ENCODE results near the gene ARSJ. TPM values are rescaled to one million over a fixed set of nuclear protein-coding genes. Genes with fewer than 3 reads are reported as not detected.
"Not testable (repeated sequence)": the region's sequence is repeated elsewhere in the genome, so short reads cannot be mapped to it uniquely, and the experiment has no call there.

ARSJ gene
- total RNA-seq, 6 experiments from 2014 or later = 0.90 to 7.7 (median 2.3) TPM

DNA sequence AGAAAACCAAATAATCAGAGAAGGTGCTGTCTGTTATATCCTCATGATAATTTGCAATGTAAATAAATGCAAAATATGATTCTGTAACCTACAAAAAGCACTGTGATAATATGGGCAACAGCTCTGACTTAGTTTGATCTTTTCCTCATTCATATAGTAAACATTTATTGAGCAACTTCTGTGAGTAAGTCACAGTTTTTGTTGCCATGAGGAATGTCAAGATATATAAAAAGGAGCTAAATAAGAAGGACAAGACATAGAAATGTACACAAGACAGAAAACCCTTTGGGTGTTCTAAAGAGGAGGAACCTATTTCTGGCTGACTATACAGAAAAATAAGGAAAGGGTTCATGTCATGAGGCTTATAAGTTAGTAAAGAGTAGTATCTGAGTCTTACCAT lies 44.3 kb downstream of the ARSJ start:
- intact Hi-C loops (cut with DNase I) = no loop called here
- Histone ChIP-seq H3K27ac (no peak overlapping the region), H3K4me3 (no peak overlapping the region), H3K9me3 (no peaks in the 10 kb centered on the region), H3K27me3 (no peaks in the 10 kb centered on the region), H3K36me3 (no peaks in the 10 kb centered on the region), H3K4me1 (no peaks in the 10 kb centered on the region)
- ATAC-seq (no peak), DNase-seq (no peak)
- no peak for TF ChIP-seq POLR2A (IDR thresholded peaks at IDR 0.05)
- TF ChIP-seq, protein P1, sequence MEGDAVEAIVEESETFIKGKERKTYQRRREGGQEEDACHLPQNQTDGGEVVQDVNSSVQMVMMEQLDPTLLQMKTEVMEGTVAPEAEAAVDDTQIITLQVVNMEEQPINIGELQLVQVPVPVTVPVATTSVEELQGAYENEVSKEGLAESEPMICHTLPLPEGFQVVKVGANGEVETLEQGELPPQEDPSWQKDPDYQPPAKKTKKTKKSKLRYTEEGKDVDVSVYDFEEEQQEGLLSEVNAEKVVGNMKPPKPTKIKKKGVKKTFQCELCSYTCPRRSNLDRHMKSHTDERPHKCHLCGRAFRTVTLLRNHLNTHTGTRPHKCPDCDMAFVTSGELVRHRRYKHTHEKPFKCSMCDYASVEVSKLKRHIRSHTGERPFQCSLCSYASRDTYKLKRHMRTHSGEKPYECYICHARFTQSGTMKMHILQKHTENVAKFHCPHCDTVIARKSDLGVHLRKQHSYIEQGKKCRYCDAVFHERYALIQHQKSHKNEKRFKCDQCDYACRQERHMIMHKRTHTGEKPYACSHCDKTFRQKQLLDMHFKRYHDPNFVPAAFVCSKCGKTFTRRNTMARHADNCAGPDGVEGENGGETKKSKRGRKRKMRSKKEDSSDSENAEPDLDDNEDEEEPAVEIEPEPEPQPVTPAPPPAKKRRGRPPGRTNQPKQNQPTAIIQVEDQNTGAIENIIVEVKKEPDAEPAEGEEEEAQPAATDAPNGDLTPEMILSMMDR (IDR thresholded peaks at IDR 0.05) = no peak

DNA sequence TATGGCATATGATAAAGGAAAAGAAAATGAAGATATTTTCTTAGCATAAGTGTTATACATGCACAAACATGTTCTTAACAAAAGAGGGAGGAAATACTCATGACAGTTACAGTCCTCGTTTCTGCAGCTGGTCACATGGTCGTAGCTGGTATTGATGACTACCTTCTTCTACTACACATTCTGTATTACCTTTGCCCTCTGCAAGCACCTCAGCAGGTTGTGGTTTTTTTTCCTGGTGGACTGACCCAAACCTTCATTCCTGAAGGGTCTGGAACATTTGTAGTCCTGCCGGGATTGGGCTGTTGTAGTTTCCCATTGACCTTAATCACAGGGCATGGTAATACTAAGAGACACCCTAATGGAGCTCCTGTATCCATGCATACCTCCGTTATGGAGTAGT lies 54.7 kb downstream of the ARSJ start:
- H3K27me3 ChIP-seq; H3K27ac ChIP-seq; H3K9me3 ChIP-seq; intact Hi-C loops (cut with DNase I); H3K36me3 ChIP-seq; DNase-seq; ATAC-seq; H3K4me3 ChIP-seq; H3K4me1 ChIP-seq: not testable (repeated sequence)
- WGBS (ENCODE audit: insufficient coverage, low coverage, low lambda C conversion rate, missing lambda C conversion rate) = 93% methylated on average over 3 of the region's 4 CpGs

DNA sequence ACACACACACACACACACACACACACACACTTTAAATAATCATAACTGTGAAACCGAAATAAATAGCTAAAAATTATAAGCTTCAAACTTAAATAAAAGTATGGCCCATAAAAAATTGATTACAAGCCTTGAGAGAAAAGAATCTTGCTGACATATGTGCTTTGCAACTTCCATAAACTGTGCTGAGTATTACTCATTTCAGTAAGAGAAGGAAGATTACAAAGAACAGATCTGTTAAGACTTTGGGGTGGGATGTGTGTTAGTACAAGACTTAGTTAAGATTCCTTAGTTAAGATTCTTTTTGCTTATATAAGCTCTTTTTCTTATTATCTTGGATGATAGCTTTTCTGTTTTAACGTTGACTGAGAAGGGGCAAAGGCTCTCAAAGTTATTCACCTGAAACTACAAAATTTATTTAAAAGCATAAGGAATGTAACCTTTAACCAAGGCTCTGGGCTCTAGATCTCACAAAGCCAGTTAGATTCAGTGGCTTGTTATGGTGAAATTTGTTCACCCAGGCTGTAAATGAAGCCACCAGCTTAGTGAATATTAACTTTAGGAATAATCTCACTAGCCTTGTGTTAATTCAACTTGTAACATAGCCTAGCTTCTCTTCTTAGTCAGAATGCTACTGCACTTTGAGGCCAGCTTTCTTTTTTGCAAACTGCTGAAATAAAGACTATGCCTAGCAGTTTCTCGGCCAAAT lies 58.2 kb downstream of the ARSJ start:
- ATAC-seq (peak; percentile 47 to 71 (median 52)), DNase-seq (no peak)
- H3K27me3 ChIP-seq = no peaks in the 10 kb centered on the region
- H3K36me3 ChIP-seq = no peaks in the 10 kb centered on the region
- H3K4me3 ChIP-seq = no peak overlapping the region
- TF ChIP-seq, protein P1 (IDR thresholded peaks at IDR 0.05) = no peak
- no peak for TF ChIP-seq POLR2A (IDR thresholded peaks at IDR 0.05)
- no peak overlapping the region for H3K27ac ChIP-seq
- no peaks in the 10 kb centered on the region for H3K9me3 ChIP-seq
- WGBS (ENCODE audit: insufficient coverage, low coverage, low lambda C conversion rate, missing lambda C conversion rate) = 52% methylated on average over 3 of the region's 3 CpGs
- peaks cover 0 to 5% (median 0%) of the 10 kb centered on the region in 4 donors for H3K4me1 ChIP-seq
- intact Hi-C loops (cut with DNase I) = no loop called here

DNA sequence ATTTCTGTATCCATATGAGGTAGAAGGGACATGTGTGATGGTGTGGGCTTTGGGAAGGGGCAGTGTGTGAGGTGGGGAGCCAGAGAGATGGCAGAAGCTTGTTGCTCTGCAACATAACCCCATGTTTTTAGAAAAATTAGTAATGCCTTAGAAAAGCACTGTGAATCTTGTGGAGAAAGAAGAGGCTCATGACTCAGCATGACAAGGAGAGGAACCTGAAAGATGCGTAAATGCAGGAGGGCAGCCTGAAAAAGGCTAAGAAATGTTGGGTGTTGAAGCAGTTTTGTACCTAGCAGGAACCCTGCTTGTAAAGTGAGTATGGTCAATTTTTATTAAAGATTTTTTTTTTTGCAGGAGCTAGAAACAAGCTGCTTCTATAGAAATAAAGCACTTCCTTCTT lies 59.8 kb downstream of the ARSJ start:
- 70% methylated on average over 1 of the region's 1 CpG for WGBS (ENCODE audit: insufficient coverage, low coverage, low lambda C conversion rate, missing lambda C conversion rate)
- intact Hi-C loops (cut with DNase I) = no loop called here
- Histone ChIP-seq H3K4me3 (no peak overlapping the region), H3K9me3 (no peaks in the 10 kb centered on the region), H3K36me3 (no peaks in the 10 kb centered on the region), H3K27ac (no peak overlapping the region), H3K27me3 (no peaks in the 10 kb centered on the region), H3K4me1 (peaks cover 0 to 5% (median 0%) of the 10 kb centered on the region in 4 donors)
- no peak for ATAC-seq
- no peak for DNase-seq
- TF ChIP-seq POLR2A (IDR thresholded peaks at IDR 0.05) = no peak
- TF ChIP-seq, protein P1 (IDR thresholded peaks at IDR 0.05) = no peak

DNA sequence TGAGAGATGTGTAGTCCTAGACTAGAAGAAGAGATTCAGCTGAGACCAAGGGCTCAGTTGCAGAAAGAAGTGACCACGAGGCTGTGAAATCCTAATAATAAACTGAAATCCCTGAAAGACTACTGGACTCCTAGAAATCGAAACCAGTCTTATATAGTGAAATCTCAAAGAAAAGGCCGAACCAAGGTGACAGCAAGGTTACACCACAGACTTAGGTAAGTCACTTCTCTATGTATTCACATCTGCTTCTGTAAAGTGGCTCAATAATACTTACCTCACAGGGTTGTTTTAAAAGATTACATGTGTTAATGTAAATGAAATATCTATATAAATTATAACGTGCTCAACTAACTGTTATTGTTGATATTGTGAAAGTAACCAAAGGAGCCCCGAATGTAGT lies 60.3 kb downstream of the ARSJ start:
- no peaks in the 10 kb centered on the region for H3K36me3 ChIP-seq
- H3K27me3 ChIP-seq = no peaks in the 10 kb centered on the region
- no peak for TF ChIP-seq POLR2A (IDR thresholded peaks at IDR 0.05)
- TF ChIP-seq, protein P1 (IDR thresholded peaks at IDR 0.05) = no peak
- intact Hi-C loops (cut with DNase I) = no loop called here
- no peaks in the 10 kb centered on the region for H3K9me3 ChIP-seq
- no peak overlapping the region for H3K27ac ChIP-seq
- no peak for ATAC-seq
- no peak overlapping the region for H3K4me3 ChIP-seq
- 50% methylated on average over 5 of the region's 5 CpGs for WGBS (ENCODE audit: insufficient coverage, low coverage, low lambda C conversion rate, missing lambda C conversion rate)
- DNase-seq = no peak
- H3K4me1 ChIP-seq = peaks cover 0 to 5% (median 0%) of the 10 kb centered on the region in 4 donors

All from right lobe of liver (tissue), 6 donors.